GM18526 (cell line): ENCODE results near the gene SLMAP.

Experiments used
- POLR2A ChIP-seq: IDR thresholded peaks from 3 replicates; pipeline ENCODE4 v1.6.1; 2011; ENCODE audit not compliant: insufficient read length; ENCODE audit errors: extremely low read depth

The SLMAP gene

DNA sequence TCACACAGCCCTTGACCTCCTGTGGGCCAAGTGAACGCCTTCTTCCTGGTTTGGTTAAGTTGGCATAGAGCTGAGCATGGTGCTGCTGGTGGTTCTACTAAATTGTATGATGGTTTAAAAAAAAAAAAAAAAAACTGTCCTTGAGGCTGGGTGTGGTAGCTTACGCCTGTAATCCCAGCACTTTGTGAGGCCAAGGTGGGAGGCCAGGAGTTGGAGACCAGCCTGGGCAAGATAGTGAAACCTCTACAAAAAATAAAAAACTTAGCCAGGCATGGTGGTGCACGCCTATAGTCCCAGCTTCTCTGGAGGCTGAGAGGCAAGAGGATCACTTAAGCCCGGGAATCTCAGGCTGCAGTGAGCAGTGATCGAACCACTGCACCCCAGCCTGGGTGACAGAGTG, 193.2 kb downstream of the SLMAP start:
- TF ChIP-seq POLR2A = no peak

DNA sequence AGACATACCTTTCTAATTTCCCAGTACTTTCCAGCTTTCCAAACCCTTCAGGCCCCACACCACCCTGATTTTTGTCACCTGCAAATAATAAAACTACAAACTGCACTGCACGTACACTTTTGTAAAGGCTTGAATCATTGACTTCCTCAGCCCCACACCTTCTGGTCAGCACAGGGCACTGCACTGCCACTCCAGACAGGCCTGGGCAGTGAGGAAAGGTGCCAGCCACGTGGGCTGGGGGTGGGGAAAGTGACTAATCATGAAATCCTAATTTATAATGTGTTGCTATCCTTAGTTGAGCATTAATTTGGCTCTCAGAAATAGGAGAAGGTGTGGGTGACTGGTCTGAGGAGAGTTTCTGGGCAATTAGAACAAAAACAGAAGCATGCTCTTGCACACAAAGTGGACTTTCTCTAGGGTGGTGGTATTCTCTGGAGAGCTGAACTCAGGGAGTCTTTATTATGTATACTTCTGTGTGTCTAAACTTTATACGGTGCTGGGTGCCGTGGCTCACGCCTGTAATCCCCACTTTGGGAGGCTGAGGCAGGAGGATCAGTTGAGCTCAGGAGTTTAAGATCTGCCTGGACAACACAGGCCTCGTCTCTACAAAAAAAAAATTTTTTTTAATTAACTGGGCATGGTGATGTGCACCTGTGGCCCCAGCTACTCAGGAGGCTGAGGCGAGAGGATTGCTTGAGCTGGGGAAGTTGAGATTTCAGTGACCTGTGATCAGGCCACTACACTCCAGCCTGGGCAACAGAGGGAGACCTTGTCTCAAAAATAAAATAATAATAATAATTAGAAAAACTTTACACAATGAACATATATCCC, 193.9 kb downstream of the SLMAP start:
- TF ChIP-seq POLR2A = no peak

DNA sequence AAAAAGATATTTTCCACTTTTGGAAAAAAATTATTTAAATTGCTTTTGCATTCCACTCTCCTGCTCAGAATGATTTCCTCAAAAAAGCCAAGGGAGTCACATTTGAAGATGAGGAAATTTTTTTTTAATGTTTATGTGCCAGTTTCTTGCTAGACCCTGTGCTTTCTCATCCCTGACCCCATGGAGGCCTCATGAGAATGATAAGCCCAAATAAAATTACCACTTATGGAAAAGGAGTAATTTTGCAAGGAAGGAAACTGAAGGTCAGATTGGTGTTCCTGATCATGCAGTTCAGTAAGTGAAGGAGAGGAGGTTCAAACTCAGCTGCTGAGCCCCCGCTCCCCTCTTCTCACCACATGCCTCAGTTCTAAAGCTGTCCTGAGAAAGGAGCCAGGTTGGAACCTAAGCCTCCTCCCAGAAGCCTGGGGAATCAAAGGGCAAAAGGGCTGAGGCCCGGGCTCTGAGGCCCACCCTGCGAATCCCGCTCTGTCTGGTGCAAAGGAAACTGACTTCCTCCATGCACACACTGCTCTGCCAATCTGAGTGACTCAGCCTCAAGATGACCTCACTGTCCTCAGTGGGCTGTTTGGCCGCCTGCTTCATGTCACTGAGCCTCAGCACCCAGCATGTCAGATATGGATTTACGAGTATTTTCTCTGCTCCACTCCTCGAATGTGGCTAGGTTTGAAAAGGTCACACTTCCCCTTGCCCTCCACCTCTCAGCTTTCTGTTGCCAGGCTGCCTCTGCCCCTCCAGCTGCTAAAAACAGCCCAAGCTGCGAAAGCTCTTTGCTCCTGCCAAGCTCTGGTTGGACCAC, 195.2 kb downstream of the SLMAP start:
- TF ChIP-seq POLR2A = no peak

DNA sequence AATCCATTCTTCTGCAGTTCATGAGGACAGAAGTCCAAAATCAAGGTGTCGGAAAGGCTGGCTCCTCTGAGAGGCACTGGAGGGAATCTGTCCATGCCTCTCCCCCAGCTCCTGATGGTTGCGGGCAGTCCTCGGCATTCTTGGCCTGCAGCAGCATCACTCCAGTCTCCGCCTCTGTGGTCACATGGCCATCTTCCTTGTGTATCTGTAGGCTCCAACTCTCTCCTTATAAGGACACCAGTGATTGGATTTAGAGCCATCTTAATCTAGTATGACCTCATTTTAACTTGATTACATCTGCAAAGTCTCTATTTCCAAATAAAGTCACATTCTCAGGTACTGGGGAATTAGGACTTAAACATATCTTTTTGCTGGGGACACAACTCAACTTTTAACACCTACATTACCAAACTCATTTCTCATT, 196.1 kb downstream of the SLMAP start:
- TF ChIP-seq POLR2A = no peak

DNA sequence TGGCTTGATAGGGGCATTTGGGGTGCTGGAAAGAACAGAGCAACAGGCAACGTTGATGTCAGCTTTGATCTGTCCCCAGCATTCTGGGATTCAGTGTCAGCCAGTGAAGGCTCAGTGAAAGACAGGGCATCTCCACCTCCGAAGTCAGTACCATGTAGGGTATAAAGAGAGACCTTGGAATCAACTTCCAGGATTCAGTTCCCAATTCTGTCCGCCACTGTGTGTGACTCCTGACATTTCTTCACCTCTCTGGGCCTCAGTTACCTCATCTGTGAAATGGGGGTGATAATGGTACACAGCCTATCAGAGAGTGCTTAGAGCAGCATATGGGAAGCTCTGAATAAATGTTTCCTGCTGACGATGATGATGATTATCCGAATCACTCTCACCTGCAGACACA, 196.5 kb downstream of the SLMAP start:
- no peak for TF ChIP-seq POLR2A

DNA sequence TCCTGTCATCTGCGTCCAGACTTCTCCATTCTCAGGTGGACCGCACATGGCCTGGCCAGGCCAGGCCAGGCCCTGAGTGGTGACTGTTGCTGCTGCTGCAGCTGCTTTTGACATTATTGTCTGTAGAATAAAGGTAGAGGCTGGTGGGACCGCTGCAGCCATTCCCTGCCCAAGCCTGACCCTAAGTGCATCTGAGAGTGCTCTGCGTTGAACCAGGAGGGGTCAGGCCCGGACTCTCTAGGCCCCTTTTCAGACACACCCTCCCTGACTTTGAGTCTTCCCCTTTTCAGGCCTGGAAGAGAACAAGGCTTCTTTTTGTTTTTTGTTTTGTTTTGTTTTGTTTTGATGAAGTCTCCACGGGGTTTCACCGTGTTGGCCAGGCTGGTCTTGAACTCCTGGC, 197.5 kb downstream of the SLMAP start:
- no peak for TF ChIP-seq POLR2A

DNA sequence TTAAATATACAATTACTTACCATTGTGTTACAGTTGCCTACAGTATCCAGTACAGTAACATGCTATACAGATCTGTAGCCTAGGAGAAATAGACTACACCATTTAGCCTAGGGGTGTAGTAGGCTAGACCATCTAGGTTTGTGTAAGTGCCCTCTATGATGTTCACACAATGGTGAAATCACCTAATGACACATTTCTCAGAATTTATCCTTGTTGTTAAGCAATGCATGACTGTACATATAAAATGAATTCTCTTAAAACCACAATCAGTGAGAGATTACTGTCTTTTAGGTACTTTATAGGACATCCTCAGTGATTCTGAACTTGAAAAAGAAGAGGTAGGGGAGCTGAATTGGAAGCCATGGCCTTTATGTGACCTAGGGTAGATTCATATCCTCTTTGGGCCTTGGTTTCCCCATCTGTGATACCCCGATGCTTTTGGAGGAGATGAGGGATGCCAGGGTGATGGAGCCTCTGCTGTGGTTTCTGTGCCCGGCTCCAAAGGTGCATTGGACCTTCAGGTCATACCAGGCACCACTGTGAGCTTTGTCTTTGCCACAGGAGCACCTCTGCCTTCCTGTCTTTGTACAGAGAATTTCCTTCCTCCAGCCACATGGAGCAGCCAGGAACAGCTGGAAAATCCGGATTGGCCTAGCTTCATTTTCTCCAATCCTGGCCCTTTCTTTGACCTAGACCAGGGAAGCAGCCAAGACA, 200.2 kb downstream of the SLMAP start:
- TF ChIP-seq POLR2A = no peak

DNA sequence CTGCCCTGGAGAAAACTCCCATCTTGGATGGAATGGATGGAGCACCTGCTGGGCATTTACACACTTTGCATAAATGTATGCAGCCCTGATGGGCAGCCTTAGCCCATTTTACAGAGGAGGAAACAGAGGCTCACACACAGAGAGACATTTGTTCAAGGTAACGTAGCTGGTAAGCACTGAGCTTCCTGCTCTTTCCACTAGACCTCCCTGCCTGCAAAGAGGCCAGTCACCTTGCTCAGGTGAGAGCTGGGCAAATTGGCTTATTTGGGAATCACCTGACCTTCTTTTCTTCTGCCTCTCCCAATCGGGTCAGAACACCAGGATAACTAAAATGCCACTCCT, 200.7 kb downstream of the SLMAP start:
- TF ChIP-seq POLR2A = no peak

DNA sequence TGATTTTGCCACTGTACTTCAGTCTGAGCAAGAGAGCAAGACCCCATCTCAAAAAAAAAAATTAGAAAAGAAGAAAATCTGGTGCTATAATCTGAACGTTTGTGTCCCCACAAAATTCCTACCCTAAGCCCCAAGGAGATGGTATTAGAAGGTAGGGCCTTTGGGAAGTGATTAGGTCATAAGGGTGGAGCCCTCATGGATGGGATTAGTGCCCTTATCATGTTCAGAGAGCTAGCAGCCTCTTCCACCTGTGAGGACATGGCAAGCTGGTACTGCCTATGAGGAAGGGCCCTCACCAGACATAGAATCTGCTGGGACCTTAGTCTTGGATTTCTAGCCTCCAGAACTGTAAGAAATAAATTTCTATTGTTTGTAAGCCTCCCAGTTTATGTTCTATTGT, 201.7 kb downstream of the SLMAP start:
- TF ChIP-seq POLR2A = no peak

DNA sequence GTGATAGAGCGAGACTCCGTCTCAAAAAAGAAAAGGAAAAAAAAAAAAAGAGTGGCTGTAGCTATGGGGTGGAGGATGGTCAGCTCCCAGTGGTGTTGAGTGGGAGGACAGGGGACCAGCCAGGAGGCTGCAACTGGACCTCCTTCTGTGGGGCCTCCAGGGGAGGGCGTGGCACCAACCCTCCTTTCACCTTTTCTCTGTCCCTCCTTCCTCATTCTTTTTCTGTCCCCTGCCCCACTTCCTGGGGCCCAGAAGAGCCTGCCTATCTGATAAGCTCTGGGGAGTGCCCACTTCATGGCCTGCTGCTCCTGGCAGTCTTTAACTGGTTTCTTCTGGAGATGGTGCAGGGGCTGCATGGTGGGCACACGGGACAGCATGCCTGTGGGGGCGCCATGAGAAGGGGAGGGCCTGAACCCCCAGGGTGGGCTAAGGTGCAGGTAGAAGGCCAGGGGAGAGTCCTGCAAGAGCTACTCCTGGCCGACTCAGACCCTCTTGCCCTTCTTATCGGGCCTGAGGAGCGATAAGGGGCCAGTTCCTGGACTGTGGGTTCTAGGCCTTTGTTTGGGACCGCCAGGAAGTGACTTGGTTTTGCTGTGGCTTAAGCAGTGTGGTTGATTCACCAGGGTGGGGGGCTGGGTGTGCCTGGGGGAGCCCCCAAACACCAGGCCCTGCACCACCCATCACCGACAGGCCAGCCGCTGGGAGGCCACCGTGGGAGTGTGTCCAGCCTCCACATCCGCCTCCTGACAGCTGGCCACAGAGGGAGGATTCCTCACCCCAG, 202.7 kb downstream of the SLMAP start:
- no peak for TF ChIP-seq POLR2A

DNA sequence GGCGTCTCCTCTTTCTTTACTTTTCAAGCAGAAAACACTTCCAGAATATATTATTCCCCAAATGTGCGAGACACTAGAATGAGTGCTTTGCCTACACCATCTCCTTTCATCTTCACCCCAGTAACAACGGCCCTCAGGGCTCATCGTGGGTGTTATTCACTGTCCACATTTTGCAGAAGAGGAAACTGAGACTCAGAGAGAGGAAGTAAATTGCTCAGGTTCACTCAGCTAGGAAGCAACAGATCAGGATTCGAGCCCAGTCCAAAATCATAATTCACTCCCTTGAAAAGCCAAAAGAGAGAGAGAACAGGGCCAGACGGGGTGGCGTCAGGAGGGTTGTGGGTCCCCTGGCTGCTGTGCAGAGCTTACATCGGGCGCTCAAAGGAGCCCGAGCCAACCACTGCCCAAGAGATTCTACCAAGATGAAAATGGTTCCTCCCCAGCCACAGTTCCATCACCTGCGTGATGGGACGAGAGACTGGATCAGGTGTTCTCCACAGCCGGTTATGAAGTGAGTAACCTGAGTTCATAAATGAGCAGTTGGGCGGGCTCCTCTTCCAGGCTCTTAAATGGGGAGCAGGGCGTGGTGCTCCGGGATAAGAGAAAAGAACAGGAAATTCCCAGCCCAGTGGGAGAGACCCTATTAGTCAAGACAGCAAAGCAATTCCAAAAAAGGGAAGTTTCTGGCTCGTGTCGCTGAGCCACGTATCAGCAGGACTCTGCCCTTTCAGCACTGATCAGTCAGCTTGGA, 203.5 kb downstream of the SLMAP start:
- TF ChIP-seq POLR2A = no peak

DNA sequence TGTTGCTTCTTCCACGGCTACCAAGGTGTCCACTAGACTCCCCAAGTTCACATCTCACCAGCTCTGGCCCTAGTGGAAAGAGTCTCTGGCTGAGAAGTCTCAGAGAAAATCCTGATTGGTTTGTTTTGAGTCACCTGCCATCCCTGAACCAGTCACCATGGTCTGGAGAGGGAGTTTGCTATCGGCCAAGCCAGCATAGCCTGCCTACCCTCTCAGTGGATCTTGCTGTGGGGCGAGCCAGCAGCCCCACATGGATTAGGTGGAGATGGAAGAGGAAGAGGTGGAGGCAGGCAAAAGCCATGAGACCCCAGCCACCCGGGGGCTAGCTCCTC, 204.0 kb downstream of the SLMAP start:
- TF ChIP-seq POLR2A = no peak

DNA sequence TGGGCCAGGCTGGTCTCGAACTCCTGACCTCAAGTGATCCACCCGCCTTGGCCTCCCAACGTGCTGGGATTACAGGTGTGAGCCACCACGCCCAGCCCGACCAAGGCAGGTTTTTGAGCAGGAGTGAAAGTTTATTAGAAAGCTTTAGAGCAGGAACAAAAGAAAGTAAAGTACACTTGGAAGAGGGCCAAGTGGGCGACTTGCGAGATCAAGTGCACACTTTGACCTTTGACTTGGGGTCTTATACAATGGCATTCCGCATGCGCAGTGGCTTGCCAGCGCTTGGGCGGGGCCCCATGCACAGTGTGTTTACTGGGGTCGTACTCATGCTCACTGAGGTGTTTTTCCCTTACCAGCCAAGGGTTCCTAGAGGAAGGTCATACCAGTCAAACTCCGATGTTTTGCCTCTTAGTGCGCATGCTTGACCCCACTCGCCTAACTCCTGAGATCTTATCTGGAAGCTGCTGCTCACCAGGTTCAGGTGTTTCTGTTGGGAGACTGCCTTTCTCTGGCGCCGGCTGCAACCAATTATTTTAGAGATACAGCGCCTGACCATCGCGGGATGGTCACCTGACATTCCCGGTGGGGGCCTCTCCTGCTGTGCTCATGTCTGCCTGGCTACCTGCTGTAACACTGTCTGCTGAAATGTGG, 205.2 kb downstream of the SLMAP start:
- TF ChIP-seq POLR2A = no peak

DNA sequence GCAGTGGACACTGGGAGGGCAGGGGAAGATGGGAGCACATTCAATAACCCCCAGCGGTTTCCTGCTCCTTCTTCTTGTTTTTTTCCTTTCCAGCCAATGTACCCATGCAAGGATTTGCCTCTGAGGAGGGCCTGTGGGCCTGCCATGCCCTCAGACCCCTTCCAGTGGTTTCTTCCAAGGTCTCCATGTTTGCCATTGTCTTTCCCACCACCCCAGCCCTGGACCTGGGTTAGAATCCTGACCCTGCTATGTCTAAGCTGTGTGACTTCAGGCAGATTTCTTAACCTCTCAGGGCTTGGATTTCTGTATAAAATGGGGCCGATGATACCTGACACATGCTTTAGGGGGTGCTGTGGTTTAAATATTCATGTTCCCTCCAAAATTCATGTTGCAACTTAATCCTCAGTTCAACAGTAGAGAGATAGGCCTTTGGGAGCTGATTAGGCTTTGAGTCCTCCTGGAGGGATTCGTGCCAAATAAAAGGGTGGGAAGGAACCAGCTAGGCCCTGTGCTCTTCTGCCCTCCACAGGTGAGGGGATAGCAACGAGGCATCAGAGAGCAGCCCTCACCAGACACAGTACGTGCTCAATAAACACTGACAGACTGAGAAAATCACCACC, 205.8 kb downstream of the SLMAP start:
- TF ChIP-seq POLR2A = no peak
